HG03103 (cell line): ENCODE measurements around the gene FAM227A.
"Not testable (repeated sequence)": the region's sequence is repeated elsewhere in the genome, so short reads cannot be mapped to it uniquely, and the experiment has no call there.

Experiments
- ATAC-seq: cut with Tn5 transposase; IDR thresholded peaks from one replicate; pipeline ENCODE4 v1.9.1; 2021; ENCODE audit warnings: low read depth; ENCODE audit not compliant: unreplicated experiment

Gene FAM227A

DNA sequence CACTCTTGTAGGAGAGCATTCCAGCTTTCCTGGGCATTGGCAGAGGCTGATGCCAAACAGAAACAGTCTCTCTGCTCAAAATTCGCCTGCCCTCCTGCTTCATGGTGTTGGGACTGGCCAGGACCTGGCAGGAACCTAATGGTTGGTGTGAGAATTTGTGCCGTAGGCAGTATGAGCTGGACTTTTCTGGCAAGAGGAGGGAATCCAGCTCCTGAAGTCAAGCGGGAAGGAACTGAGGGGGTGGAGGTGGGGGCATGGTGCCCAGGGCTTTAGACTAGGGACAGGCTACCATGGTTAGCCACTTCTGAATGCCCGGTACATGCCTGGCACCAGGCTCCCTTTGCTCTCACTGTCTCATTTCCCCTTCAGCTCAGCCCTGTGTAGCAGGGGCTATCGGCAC, 18.7 kb upstream of the FAM227A start:
- ATAC-seq: no peak

DNA sequence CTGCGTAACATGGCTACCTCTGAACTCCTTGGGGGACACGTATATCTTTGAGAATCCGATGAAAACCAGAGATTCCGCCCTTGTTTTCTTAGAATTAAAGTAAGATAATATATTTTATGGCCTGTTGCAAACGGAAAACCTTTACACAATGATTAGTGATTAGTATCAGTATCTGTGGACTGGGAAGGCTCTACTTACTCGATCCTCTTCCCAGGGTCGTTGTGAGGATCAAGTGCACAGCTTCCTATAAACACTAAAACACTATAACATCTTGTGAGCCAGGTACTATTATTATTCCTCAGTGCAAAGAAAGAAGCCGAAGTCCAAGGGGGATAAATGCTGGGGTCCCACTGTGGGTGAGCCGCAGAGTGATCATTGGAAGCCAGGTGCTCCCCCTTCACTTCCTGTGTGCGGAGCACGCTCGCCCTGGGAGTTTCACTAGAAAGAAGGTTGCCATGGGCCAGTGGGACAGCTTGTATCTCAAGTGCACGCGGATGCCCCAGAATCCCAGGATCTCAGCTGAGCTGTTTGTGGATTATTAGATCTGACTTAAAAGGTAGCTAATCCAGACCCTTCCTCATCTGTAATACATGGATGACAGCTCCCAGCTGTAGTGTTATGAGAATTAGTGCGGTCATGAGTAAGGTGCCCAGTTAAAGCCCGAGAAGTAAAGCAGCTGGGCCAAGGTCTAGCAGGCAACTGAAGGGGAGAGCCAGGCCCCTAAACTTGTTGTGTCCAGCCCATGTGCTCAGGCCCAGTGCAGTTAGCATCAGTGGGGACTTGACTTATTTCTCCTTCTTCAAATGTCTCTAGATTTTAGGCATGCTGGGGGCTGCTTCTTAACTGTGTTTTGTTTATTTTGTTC, 1.1 kb upstream of the FAM227A start:
- no peak for ATAC-seq

DNA sequence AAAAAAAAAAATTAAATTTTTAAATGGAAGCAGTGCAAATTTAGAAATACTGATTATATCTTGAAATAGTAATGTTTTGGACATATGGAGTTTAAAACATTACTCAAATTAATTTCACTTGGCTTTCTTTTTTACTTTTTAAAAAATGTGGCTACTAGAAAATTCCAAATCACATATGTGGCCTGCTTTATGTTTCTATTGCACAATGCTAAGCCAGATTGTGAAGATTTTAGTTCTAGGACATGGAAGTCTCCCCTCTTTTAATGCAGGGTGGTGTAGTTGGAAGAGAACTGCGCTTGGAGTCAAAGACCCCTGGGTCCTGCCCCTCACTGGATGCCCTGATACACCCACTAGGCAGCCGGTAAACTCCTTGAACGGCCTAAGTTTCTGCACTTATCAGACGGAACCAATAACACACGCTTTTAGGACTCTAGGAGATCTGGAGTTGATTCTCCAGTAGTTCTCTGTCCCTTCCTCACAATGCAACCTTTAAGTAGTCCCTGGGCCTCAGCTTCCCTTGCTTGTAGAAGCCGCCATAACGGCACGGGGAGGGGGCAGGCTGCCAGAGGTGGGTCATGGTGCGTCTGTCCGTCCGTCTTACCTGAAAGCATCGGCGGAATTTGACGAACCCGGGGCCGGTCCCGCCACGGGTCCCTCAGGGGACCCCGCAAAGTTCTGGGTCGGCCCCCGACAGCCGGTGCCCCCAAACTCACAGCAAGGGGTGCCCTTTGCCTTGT, 505 bp downstream of the FAM227A start:
- ATAC-seq: no peak

DNA sequence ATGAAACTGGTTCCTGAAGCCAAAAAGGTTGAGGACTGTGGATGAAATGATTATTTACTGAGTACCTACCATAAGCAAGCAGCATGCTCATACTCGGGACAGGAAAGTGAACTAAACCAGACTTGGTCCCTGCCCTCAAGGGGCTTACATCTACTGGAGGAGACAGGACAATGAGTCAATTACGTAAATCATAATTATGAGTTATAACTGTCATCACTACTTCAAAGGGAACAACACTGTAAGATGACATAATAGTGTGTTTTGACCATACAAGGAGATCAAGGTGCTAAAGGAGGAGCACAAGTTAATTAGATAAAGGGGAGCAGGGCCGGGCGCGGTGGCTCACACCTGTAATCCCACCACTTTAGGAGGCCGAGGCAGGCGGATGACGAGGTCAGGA, 2.5 kb downstream of the FAM227A start:
- ATAC-seq: no peak

DNA sequence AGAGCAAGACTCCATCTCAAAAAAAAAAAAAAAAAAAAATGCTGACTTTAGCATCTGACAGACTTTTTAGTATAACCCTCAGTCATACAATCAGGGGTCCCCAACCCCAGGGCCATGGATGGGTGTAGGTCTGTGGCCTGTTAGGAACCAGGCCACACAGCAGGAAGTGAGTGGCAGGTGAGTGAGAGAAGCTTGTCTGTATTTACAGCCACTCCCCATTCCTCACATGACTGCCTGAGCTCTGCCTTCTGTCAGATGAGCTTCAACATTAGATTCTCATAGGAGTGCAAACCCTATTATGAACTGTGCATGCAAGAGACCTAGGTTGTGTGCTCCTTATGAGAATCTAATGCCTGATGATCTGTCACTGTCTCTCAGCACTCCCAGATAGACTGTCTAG, 3.3 kb downstream of the FAM227A start:
- ATAC-seq: no peak

DNA sequence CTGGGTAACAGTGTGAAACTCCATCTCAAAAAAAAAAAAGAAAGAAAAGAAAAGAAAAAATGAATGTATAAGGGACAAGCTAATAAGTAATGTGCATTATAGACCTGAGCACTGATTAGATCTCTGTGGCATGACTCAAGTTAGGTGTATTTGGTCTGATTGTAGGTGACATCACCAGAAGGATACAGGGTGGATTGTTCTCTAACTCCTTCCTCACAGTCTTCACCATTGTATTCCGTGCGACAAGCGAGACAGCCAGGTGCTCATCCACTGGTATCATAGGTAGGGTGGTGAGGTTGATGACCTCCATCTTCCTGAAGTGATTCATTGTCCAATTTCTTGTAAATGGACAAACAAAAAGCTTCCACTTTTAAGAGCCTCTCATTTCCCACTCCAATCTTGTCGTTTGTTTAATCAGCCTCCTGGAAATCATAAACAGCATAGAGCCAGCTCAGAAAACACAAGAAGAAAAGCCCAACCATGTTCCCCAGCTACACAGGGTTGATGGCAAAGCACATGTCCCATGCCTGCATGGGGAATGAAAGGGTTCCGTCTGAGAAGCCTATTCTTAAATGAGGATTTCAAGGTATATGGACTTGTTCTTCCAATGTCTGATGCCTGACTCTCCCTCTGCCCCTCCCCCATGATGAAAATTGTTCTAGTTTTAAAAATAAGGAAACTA, 6.2 kb downstream of the FAM227A start:
- no peak for ATAC-seq

DNA sequence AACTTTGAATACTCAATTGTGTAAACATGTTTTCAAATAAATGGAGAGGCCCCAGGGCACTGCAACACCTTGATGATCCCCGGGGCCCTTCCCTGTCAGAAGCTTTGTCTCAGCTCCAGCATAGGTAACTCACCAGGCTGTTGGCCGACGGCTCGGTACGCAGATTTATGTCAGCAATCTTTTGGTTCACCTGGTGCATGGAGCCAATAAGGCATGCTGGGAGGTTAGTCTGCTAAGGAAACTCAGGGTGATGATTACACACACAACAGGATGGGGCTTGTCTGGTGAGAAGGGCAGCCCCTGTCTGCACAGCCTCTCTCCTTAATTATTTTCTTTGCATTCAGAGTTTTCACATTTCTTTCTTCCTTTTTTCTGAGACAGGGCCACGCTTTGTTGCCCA, 10.8 kb downstream of the FAM227A start:
- ATAC-seq: no peak

DNA sequence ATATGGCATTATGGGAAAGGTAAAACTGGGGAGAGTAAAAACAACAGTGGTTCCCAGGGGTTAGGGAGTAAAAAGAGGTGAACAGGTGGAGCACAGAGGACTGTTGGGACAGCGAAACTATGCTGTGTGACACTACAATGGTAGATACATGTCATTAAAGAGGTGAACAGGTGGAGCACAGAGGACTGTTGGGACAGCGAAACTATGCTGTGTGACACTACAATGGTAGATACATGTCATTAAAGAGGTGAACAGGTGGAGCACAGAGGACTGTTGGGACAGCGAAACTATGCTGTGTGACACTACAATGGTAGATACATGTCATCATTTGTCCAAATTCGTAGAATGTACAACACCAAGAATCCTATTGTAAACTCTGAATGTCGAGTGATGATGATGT, 11.9 kb downstream of the FAM227A start:
- not testable (repeated sequence) for ATAC-seq

DNA sequence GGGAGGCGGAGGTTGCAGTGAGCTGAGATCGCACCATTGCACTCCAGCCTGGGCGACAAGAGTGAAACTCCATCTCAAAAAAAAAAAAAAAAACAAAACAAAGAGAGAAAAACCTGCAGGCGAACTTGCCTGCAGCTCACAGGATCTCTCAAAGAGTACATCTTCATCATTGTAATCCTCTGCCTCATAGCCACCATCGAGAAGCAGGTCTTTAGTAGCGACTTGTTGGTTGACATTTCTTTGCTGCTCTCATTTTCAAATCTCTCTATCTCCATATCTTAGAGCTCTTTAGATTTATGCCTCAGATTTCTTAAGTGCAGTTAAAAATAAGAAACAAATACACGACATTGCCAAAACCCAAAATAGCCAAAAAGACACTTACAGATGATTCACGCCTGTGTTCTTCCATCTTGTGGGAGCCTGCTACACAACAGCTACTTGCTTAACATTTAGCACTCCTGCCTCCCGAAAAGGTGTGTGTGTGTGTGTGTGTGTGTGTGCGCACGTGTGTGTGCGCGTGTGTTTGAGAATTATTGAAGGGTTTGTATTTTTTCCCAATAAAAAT, 14.6 kb downstream of the FAM227A start:
- no peak for ATAC-seq

DNA sequence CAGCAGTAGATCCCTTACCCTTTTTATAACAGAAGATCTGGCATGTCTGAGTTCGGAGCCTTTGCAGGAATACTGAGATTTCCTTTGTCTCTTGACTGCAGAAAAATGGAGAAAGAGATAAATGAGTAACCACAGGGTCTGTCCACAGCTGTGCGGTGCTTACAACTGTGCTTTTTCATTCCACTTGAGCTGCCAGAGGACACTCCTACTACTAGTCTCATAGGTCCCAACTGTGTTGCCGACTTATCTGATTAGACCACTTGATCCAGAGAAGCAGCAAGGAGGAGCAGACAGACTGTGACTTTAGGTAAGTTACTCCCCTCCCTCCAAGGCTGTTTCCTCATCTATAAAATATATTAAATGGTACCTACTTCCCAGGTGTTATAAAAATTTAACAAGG, 17.5 kb downstream of the FAM227A start:
- ATAC-seq: no peak

DNA sequence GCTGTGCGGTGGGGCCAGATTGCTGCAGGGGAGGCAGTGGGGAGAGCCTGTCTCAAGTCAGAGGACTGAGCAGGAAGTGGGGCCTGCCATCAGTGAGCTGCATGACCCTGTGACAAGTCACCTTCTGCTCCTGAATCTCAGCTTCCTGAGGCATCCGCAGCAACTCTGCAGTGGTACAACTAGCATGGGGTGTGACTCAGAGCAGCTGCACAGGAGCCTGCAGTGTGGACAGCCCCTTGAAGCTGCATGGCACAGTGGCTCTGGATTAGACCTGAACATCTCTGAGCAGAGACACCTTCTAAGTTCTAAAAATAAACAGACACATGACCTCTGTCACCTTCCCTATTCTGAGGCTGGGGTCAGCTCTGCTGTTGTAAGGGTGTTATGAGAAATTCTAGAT, 18.0 kb downstream of the FAM227A start:
- ATAC-seq: no peak

DNA sequence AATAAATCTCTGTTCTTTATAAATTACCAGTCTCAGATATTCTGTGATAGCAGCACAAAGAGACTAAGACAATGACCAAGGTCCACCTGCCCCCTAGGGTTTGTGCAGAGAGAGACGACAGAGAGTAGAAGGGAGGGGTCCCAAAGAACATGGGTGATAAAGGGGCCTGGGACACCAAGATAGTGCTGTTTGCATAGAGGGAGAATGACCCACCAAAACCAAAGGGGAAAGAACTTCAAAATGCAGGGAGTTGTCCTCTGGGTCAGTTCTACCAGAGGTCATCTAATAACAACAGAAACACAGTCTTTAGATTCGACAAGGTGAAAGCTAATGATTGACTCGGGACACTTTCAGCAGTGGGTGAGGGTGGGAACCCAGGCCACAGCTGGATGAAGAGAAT, 23.7 kb downstream of the FAM227A start:
- no peak for ATAC-seq

DNA sequence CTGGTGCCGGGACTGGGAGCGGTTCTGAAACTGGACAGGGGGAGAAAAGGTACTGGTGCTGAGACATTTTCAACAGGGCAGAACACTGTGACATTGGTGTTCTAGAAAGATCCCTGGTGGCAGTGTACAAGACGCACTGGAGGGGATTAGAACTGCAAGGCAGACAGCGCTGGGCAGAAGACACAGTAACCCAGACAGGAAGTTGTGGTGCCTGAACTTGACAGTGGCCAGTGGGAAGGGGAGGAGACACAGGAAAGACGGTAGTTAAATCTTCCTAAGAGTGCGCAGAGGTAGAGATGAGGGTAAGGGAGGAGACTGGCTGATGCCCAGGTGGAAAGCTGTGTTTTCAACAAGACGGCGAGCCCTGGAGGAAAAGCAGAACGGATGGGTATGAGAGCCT, 24.5 kb downstream of the FAM227A start:
- no peak for ATAC-seq

DNA sequence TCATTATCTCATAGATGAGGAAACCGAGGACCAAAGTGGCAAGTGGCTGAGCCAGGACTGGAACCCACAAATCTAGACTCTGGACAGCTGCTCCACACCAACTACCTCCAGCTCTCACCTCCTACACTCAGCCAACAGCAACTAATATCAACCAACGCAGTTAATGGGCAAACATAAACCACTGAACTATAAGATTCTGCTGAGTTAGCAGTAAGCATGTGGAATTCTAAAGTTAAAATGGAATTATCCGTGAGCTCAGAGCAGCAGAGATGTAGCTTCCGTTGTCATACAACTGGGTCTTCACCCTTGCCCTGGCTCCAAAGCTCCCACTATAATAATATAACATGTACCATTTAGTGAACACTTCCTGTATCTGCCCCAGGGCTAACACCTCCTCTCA, 27.1 kb downstream of the FAM227A start:
- no peak for ATAC-seq

DNA sequence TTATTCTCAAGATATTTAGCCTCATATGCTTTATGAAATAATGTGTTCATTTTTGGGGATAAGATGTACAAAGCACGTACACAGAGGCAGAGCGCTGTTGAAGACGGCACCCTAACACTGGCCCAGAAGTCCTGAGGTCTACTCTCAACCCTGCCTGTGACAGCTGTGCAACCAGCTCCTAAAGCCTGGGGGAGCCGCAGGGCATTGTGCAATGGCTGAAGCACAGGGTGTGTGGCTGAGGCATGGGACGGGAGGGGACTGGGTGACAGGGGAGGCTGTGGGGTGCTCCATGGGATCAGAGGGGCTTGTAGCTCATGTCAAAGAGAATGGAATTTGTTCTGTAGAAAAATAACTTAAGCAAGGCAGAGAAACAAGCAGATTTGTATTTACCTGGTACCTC, 27.7 kb downstream of the FAM227A start:
- no peak for ATAC-seq

DNA sequence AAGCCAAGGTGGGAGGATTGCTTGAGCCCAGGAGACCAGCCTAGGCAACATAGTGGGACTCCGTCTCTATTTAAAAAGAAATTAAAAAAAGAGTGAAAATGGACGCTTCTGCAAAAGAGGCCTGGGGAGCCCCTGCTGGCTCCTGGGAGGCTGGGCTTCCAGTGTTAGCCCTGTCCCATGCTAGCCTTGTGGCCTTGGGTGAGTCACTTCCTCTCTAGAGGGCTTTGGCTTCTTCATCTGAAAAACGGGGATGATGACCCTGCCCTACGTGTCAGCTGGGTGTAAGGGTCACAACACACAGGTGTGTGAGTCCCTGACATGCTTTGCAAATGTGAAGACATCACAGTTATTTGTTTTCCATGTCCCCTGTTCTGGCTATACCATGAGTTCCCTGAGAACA, 32.8 kb downstream of the FAM227A start:
- no peak for ATAC-seq

DNA sequence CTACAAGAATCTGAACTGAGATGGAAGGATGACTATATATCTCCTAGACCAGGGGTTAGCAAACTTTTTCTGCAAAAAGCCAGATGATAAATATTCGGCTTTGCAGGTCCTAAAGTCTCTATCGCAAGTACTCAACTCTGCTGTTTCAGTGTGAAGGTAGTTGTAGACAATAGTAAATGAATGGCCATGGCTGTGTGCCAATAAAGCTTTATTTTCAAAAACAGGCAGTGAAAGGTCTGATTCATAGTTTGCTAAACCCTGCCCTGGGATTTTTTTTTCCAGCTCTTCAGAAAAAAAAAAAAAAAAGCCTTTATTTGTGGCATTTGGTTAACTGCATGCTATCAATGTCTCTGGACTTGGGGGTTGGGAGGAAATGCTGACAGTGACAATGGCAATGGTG, 37.5 kb downstream of the FAM227A start:
- ATAC-seq: no peak

DNA sequence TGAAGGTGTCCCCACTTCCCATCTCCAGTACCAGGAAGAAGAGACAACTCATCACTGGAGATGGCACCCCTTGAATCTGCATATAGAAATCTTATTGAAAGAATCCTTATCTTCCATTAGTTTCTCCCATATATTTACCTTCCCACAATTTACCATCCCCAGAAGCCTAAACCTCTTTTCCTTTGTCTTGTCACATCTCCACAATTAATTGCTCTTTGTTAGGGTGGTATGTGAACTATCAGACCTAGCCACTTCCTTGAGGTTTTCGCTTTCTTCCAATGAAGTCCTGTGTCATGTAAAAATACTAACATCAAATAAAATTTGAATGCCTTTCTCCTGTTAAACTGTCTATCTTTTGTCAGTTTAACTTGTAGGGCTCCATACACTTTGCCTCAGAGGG, 37.9 kb downstream of the FAM227A start:
- ATAC-seq: no peak

DNA sequence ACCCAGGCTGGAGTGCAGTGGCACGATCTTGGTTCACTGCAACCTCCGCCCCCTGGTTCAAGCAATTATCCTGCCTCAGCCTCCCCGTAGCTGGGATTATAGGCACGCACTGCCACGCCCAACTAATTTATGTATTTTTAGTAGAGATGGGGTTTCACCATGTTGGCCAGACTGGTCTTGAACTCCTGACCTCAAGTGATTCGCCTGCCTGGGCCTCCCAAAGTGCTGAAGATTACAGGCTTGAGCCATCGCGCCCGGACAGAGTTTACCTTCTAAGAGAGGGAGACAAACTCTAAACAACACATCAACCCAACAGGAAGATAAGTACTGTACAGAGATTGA, 41.2 kb downstream of the FAM227A start:
- ATAC-seq: not testable (repeated sequence)

DNA sequence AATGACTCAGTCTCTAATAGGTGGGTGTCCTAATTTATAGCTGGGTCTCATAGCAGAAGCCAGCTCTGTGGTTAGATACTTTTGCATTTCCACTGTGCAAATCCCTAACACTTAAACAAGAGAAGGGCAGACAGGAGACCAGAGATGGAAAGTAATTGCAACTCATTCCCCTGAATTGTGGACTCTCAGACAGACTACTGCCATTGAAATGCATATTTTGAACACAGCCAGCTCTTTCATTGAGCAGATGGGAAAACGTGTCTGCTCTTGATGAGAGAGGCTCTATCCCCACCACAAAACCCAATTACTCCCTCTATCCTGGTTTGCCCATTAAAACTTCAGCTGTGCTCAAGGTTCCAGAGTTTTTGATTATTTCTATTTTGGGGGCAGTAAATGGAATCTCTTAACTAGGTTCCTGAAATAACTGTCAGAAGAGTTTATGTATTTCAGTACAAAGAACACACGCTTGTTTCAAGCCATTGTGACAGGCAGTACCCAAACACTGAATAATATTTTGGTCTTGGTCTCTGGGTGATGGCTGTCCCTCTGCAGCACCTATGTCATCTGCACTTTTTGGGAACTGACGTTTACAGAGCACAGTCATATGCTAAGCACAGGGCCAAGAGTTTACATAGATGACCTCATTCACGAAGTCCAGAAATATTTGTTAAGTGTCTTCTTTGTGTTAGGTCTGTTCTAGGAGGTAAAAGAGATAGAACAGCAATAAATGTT, 41.7 kb downstream of the FAM227A start:
- no peak for ATAC-seq

DNA sequence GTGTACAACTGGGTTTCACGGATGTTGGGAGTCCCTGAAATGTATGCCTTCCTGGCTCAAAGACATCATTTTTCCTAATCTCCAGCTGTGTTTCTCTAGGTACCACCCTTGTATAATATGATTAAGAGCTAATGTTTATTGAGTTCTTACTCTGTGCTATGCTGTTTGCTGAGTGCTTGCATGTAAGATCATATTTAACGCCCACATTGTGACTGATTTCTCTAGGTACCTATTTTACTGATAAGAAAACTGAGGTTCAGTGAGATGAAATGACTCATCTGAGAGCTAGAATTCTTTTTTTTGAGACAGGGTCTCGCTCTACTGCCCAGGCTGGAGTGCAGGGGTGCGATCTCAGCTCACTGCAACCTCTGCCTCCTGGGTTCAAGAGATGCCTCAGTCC, 42.6 kb downstream of the FAM227A start:
- ATAC-seq: no peak
